ENCODE results near the gene SLC17A7. TPM values are rescaled to one million over a fixed set of nuclear protein-coding genes. Genes with fewer than 3 reads are reported as not detected.

Gene SLC17A7
- total RNA-seq, 1 experiment from 2014 or later = 0.46 TPM

Other genes with a start within 250 kb of the SLC17A7 start
- 0.11 TPM in 1 of 2 replicates, not detected in the other for gene SLC6A16, start 116.3 kb downstream of the SLC17A7 start, total RNA-seq (2014; rRNA removed)
- gene CD37, start 106.1 kb downstream of the SLC17A7 start, total RNA-seq (2014; rRNA removed) = not detected in 2 replicates
- gene TEAD2, start 79.1 kb downstream of the SLC17A7 start, total RNA-seq (2014; rRNA removed) = 36.9 and 39.4 TPM in 2 replicates
- gene DKKL1, start 77.7 kb downstream of the SLC17A7 start, total RNA-seq (2014; rRNA removed) = 0.46 TPM in 1 of 2 replicates, not detected in the other
- gene KASH5, start 53.3 kb downstream of the SLC17A7 start, total RNA-seq (2014; rRNA removed) = not detected in 2 replicates
- not detected in 2 replicates for gene PTH2, start 18.1 kb downstream of the SLC17A7 start, total RNA-seq (2014; rRNA removed)
- not detected in 2 replicates for gene GFY, start 16.1 kb downstream of the SLC17A7 start, total RNA-seq (2014; rRNA removed)
- gene PIH1D1, start 10.3 kb upstream of the SLC17A7 start, total RNA-seq (2014; rRNA removed) = 81.1 and 90.7 TPM in 2 replicates
- gene ALDH16A1, start 11.7 kb upstream of the SLC17A7 start, total RNA-seq (2014; rRNA removed) = 34.8 and 42.6 TPM in 2 replicates
- gene FLT3LG, start 32.7 kb upstream of the SLC17A7 start, total RNA-seq (2014; rRNA removed) = 2.6 and 4.6 TPM in 2 replicates
- 1,577 and 2,027 TPM in 2 replicates for gene RPL13A, start 46.1 kb upstream of the SLC17A7 start, total RNA-seq (2014; rRNA removed)
- gene RPS11, start 54.9 kb upstream of the SLC17A7 start, total RNA-seq (2014; rRNA removed) = 2,307 and 2,635 TPM in 2 replicates
- gene FCGRT, start 71.1 kb upstream of the SLC17A7 start, total RNA-seq (2014; rRNA removed) = 95.6 and 96.2 TPM in 2 replicates
- 234 and 287 TPM in 2 replicates for gene RCN3, start 86.5 kb upstream of the SLC17A7 start, total RNA-seq (2014; rRNA removed)
- gene NOSIP, start 139.0 kb upstream of the SLC17A7 start, total RNA-seq (2014; rRNA removed) = 75.2 and 76.8 TPM in 2 replicates
- gene PRRG2, start 139.8 kb upstream of the SLC17A7 start, total RNA-seq (2014; rRNA removed) = 0.29 and 0.38 TPM in 2 replicates
- gene PRR12, start 149.7 kb upstream of the SLC17A7 start, total RNA-seq (2014; rRNA removed) = 3.8 and 5.5 TPM in 2 replicates
- gene RRAS, start 198.6 kb upstream of the SLC17A7 start, total RNA-seq (2014; rRNA removed) = 61.3 and 65.3 TPM in 2 replicates
- 23.9 and 24.8 TPM in 2 replicates for gene SCAF1, start 200.7 kb upstream of the SLC17A7 start, total RNA-seq (2014; rRNA removed)
- gene IRF3, start 224.3 kb upstream of the SLC17A7 start, total RNA-seq (2014; rRNA removed) = 55.0 and 62.7 TPM in 2 replicates
- gene BCL2L12, start 224.4 kb upstream of the SLC17A7 start, total RNA-seq (2014; rRNA removed) = 25.6 and 25.7 TPM in 2 replicates
- 342 and 345 TPM in 2 replicates for gene PRMT1, start 235.7 kb upstream of the SLC17A7 start, total RNA-seq (2014; rRNA removed)
- 1.2 TPM in 2 replicates for gene ADM5, start 248.1 kb upstream of the SLC17A7 start, total RNA-seq (2014; rRNA removed)
- 0.90 and 2.5 TPM in 2 replicates for gene CPT1C, start 249.6 kb upstream of the SLC17A7 start, total RNA-seq (2014; rRNA removed)

Measured in LHCN-M2 (cell line).